ENCODE measurements around the gene ADCK1. TPM values are rescaled to one million over a fixed set of nuclear protein-coding genes. Genes with fewer than 3 reads are reported as not detected.

Gene ADCK1
- total RNA-seq, 1 experiment from 2014 or later = 11.4 TPM

DNA sequence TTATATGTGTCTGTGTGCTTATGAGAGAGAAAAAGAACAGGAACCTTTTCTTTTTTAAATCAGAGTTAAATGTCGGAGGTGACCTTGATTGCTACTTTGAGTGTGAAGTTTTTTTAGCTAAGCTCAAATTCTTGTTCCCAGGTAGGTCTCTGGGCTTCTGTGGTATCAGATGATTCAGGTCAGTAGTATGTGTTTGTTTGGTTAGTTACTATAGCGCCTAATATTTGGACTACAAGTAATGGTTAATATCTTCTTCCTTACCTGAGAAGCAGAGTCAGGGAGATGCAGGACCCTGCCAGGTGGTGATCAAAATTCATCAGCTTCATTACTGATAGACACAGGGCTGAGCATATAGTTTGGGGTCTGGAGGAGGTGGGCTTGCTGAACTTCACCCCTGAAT is 30.8 kb downstream of the ADCK1 start:
- H3K9me3 Mint-ChIP-seq = no peaks in the 10 kb centered on the region
- ATAC-seq = no peak
- H3K4me1 Mint-ChIP-seq = no peaks in the 10 kb centered on the region
- ChIA-PET POLR2A (no interaction called here), CTCF (interaction anchor here (1.9 kb wide), 1 partner anchor 31 kb away, joined by 5 read pairs; no protein-coding TSS in a partner anchor)
- no peak overlapping the region for H3K4me3 Mint-ChIP-seq
- H3K36me3 Mint-ChIP-seq = no peaks in the 10 kb centered on the region; the same call in 1 of the 2 replicates
- DNase-seq (ENCODE audit: low spot score) = no peak
- H3K27me3 Mint-ChIP-seq (ENCODE audit: low read depth) = no peaks in the 10 kb centered on the region
- TF ChIP-seq SMAD3 (CRISPR knock-in tag; IDR thresholded peaks at IDR 0.05; ENCODE audit: borderline replicate concordance) = no peak
- TF ChIP-seq SMAD4 (CRISPR knock-in tag; IDR thresholded peaks at IDR 0.05) = no peak
- no peak for TF ChIP-seq ZSCAN18 (CRISPR knock-in tag; IDR thresholded peaks at IDR 0.05)
- no peak for TF ChIP-seq JUN (CRISPR knock-in tag; IDR thresholded peaks at IDR 0.05)
- TF ChIP-seq ZMAT4 (CRISPR knock-in tag; IDR thresholded peaks at IDR 0.05) = no peak
- TF ChIP-seq GRHL2 (CRISPR knock-in tag; IDR thresholded peaks at IDR 0.05; ENCODE audit: insufficient replicate concordance, severe bottlenecking) = no peak
- TF ChIP-seq PRRX2 (CRISPR knock-in tag; IDR thresholded peaks at IDR 0.05) = no peak
- no peak for TF ChIP-seq TEAD1 (CRISPR knock-in tag; IDR thresholded peaks at IDR 0.05)
- TF ChIP-seq NR2C2 (CRISPR knock-in tag; IDR thresholded peaks at IDR 0.05) = no peak
- TF ChIP-seq E2F4 (CRISPR knock-in tag; IDR thresholded peaks at IDR 0.05; ENCODE audit: borderline replicate concordance, low read depth) = no peak
- H3K27ac Mint-ChIP-seq = no peak overlapping the region

GRCh38 chr14:77832297-77832696 is 32.4 kb downstream of the ADCK1 start:
- H3K4me1 Mint-ChIP-seq = no peaks in the 10 kb centered on the region
- H3K27ac Mint-ChIP-seq = no peak overlapping the region
- ChIA-PET CTCF (no interaction called here), POLR2A (no interaction called here)
- no peak for ATAC-seq
- TF ChIP-seq ZNF671 (CRISPR knock-in tag; IDR thresholded peaks at IDR 0.05) (no peak), ZNF532 (CRISPR knock-in tag; IDR thresholded peaks at IDR 0.05; ENCODE audit: borderline replicate concordance) (no peak), ZNF232 (CRISPR knock-in tag; IDR thresholded peaks at IDR 0.05) (no peak), ZNF416 (CRISPR knock-in tag; IDR thresholded peaks at IDR 0.05) (no peak)
- TF ChIP-seq, protein P1, sequence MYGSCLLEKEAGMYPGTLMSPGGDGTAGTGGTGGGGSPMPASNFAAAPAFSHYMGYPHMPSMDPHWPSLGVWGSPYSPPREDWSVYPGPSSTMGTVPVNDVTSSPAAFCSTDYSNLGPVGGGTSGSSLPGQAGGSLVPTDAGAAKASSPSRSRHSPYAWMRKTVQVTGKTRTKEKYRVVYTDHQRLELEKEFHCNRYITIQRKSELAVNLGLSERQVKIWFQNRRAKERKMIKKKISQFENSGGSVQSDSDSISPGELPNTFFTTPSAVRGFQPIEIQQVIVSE (CRISPR knock-in tag; IDR thresholded peaks at IDR 0.05; ENCODE audit: borderline replicate concordance) = no peak
- TF ChIP-seq, protein P2, sequence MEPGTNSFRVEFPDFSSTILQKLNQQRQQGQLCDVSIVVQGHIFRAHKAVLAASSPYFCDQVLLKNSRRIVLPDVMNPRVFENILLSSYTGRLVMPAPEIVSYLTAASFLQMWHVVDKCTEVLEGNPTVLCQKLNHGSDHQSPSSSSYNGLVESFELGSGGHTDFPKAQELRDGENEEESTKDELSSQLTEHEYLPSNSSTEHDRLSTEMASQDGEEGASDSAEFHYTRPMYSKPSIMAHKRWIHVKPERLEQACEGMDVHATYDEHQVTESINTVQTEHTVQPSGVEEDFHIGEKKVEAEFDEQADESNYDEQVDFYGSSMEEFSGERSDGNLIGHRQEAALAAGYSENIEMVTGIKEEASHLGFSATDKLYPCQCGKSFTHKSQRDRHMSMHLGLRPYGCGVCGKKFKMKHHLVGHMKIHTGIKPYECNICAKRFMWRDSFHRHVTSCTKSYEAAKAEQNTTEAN (CRISPR knock-in tag; IDR thresholded peaks at IDR 0.05) = no peak
- no peaks in the 10 kb centered on the region; the same call in 1 of the 2 replicates for H3K36me3 Mint-ChIP-seq
- H3K4me3 Mint-ChIP-seq = no peak overlapping the region
- no peaks in the 10 kb centered on the region for H3K9me3 Mint-ChIP-seq
- H3K27me3 Mint-ChIP-seq (ENCODE audit: low read depth) = no peaks in the 10 kb centered on the region
- DNase-seq (ENCODE audit: low spot score) = no peak

All from WTC11 (cell line).